SK-N-SH (cell line): ENCODE measurements around the gene CEP55. TPM values are rescaled to one million over a fixed set of nuclear protein-coding genes. Genes with fewer than 3 reads are reported as not detected.

Source experiments
- CTCF ChIA-PET: fragments of 300-600, 350-600 bp; formaldehyde crosslinking; extraction: SDS; loops from one replicate; lab custom pipeline; 2021; lab: Yijun Ruan, JAX
- POLR2A ChIA-PET: fragments of 350-600 bp; sonication (Branson Sonifier 250); formaldehyde crosslinking; extraction: SDS; loops from one replicate; lab custom pipeline; 2020; ENCODE audit warnings: antibody characterized with exemption, inconsistent platforms; lab: Yijun Ruan, JAX
- DNase-seq: peaks from one replicate; pipeline ENCODE4 v3.0.0; 2012
- H2AFZ ChIP-seq: fragments of 200-600 bp; sonication (generic); 2 replicates; pipeline ENCODE4 v1.8.1; 2016; ENCODE audit warnings: antibody characterized with exemption, mild to moderate bottlenecking, low read depth
- H3F3A ChIP-seq: fragments of 200-600 bp; sonication (generic); replicated peaks from 2 replicates; pipeline ENCODE3; 2016; ENCODE audit warnings: antibody characterized with exemption, mild to moderate bottlenecking; ENCODE audit not compliant: insufficient read depth
- H3K27ac ChIP-seq, 2 experiments: fragments of 200-500 bp in 1 of 2; fragments of 200-600 bp in 1 of 2; sonication (Bioruptor generic) in 1 of 2; sonication (generic), shearing (Covaris generic) in 1 of 2; 2 replicates each; pipeline versions ENCODE4 v1.5.1 to v1.6.1; 2014 to 2016; ENCODE audit warnings: low read depth in 2 of 2, inconsistent platforms in 1 of 2, low read length in 1 of 2, mild to moderate bottlenecking in 1 of 2, mixed read lengths in 1 of 2
- H3K27me3 ChIP-seq: fragments of 200-600 bp; sonication (generic), shearing (Covaris generic); 2 replicates; pipeline ENCODE4 v1.6.1; 2016; ENCODE audit warnings: mixed run types; ENCODE audit not compliant: insufficient read depth
- H3K36me3 ChIP-seq, 2 experiments: fragments of 200-500 bp in 1 of 2; fragments of 200-600 bp in 1 of 2; sonication (Bioruptor generic) in 1 of 2; sonication (generic) in 1 of 2; replicated peaks in 1 of 2; 2 replicates each; pipeline versions ENCODE3 to v1.5.1; 2014 to 2016; ENCODE audit warnings: low read length in 1 of 2, mild to moderate bottlenecking in 1 of 2; ENCODE audit not compliant: insufficient read depth in 2 of 2, control insufficient read depth in 1 of 2
- H3K4me1 ChIP-seq, 2 experiments: fragments of 200-500 bp in 1 of 2; fragments of 200-600 bp in 1 of 2; sonication (Bioruptor generic) in 1 of 2; sonication (generic), shearing (Covaris generic) in 1 of 2; 2 replicates each; pipeline versions ENCODE4 v1.5.1 to v1.6.1; 2014 to 2016; ENCODE audit warnings: low read depth in 1 of 2, low read length in 1 of 2, mixed run types in 1 of 2; ENCODE audit not compliant: insufficient read depth in 2 of 2, control insufficient read depth in 1 of 2
- H3K4me2 ChIP-seq: fragments of 200-600 bp; sonication (generic), shearing (Covaris generic); 2 replicates; pipeline ENCODE4 v1.6.1; 2017; ENCODE audit warnings: mixed run types
- H3K4me3 ChIP-seq, 2 experiments: fragments of 200-500 bp in 1 of 2; fragments of 200-600 bp in 1 of 2; sonication (Bioruptor generic) in 1 of 2; sonication (generic), shearing (Covaris generic) in 1 of 2; 2 replicates each; pipeline versions ENCODE4 v1.5.1 to v1.8.1; 2014 to 2016; ENCODE audit warnings: low read depth in 2 of 2, inconsistent platforms in 1 of 2, low read length in 1 of 2, mild to moderate bottlenecking in 1 of 2, mixed read lengths in 1 of 2, moderate library complexity in 1 of 2
- H3K79me2 ChIP-seq: fragments of 200-600 bp; sonication (generic); 2 replicates; pipeline ENCODE4 v1.8.1; 2017; ENCODE audit warnings: mild to moderate bottlenecking; ENCODE audit not compliant: insufficient read depth
- H3K9ac ChIP-seq: fragments of 200-600 bp; sonication (generic); 2 replicates; pipeline ENCODE4 v1.6.1; 2017; ENCODE audit warnings: mixed run types
- H3K9me2 ChIP-seq: fragments of 200-600 bp; sonication (generic); 2 replicates; pipeline ENCODE4 v1.6.1; 2017; ENCODE audit warnings: mixed run types
- H3K9me3 ChIP-seq: fragments of 200-600 bp; sonication (generic); 2 replicates; pipeline ENCODE4 v1.6.1; 2017; ENCODE audit warnings: mixed run types, mild to moderate bottlenecking, moderate library complexity
- H4K20me1 ChIP-seq: fragments of 200-600 bp; sonication (generic); 2 replicates; pipeline ENCODE4 v1.6.1; 2017; ENCODE audit warnings: mild to moderate bottlenecking, mixed run types; ENCODE audit not compliant: insufficient read depth
- ELF1 ChIP-seq: IDR thresholded peaks from 2 replicates; pipeline ENCODE4 v1.4.0; 2012
- EZH2phosphoT487 ChIP-seq: fragments of 200-600 bp; sonication (generic); IDR thresholded peaks from 2 replicates; pipeline ENCODE4 v1.6.1; 2017; ENCODE audit warnings: low read depth, mixed run types, mild to moderate bottlenecking, antibody characterized with exemption, moderate library complexity, borderline replicate concordance
- FOSL2 ChIP-seq: IDR thresholded peaks from 2 replicates; pipeline ENCODE4 v1.4.0; 2012; ENCODE audit warnings: low read depth, mild to moderate bottlenecking, moderate library complexity, borderline replicate concordance
- FOXM1 ChIP-seq: IDR thresholded peaks from 2 replicates; pipeline ENCODE4 v1.4.0; 2012; ENCODE audit warnings: low read depth, mild to moderate bottlenecking
- GATA2 ChIP-seq: sonication (generic); formaldehyde crosslinking; IDR thresholded peaks from 2 replicates; pipeline ENCODE4 v1.5.0; 2020; ENCODE audit warnings: mild to moderate bottlenecking, missing genetic modification reagents
- JUND ChIP-seq: IDR thresholded peaks from 2 replicates; pipeline ENCODE4 v1.4.0; 2012
- MAX ChIP-seq: IDR thresholded peaks from 2 replicates; pipeline ENCODE4 v1.4.0; 2012; ENCODE audit warnings: low read depth
- MEF2A ChIP-seq: IDR thresholded peaks from 2 replicates; pipeline ENCODE4 v1.4.0; 2012; ENCODE audit warnings: low read depth, borderline replicate concordance
- MXI1 ChIP-seq: IDR thresholded peaks from 2 replicates; pipeline ENCODE4 v1.6.1; 2012; ENCODE audit warnings: mild to moderate bottlenecking, low read depth, low read length, improper control_type of control experiment
- RCOR1 ChIP-seq: fragments of 150-350 bp; IDR thresholded peaks from 2 replicates; pipeline ENCODE4 v1.6.1; 2017; ENCODE audit warnings: antibody characterized with exemption, low read length
- RFX5 ChIP-seq: IDR thresholded peaks from 2 replicates; pipeline ENCODE4 v1.6.1; 2012; ENCODE audit warnings: mild to moderate bottlenecking, improper control_type of control experiment, low read length
- RXRA ChIP-seq: IDR thresholded peaks from 2 replicates; pipeline ENCODE4 v1.4.0; 2012; ENCODE audit warnings: low read depth, mild to moderate bottlenecking, borderline replicate concordance
- SIN3A ChIP-seq: IDR thresholded peaks from 2 replicates; pipeline ENCODE4 v1.6.1; 2012; ENCODE audit warnings: low read depth, mild to moderate bottlenecking, low read length, moderate library complexity, borderline replicate concordance
- SMC3 ChIP-seq: IDR thresholded peaks from 2 replicates; pipeline ENCODE4 v1.6.1; 2012; ENCODE audit warnings: low read depth, low read length, improper control_type of control experiment
- TAF1 ChIP-seq: IDR thresholded peaks from 2 replicates; pipeline ENCODE4 v1.6.1; 2012; ENCODE audit warnings: low read depth, mild to moderate bottlenecking, low read length, moderate library complexity, borderline replicate concordance
- TCF12 ChIP-seq: IDR thresholded peaks from 2 replicates; pipeline ENCODE4 v1.4.0; 2012
- YY1 ChIP-seq: IDR thresholded peaks from 2 replicates; pipeline ENCODE4 v1.4.0; 2012; ENCODE audit warnings: low read depth, mild to moderate bottlenecking
- ZBTB33 ChIP-seq: IDR thresholded peaks from 2 replicates; pipeline ENCODE4 v1.4.0; 2012; ENCODE audit warnings: low read depth, borderline replicate concordance
- WGBS: methylation state at CpG from one replicate; pipeline ENCODE4 v1.1.6; 2017; ENCODE audit warnings: low lambda C conversion rate; 5-methylcytosine and 5-hydroxymethylcytosine counted together
- polyA plus RNA-seq, 3 experiments: library from polyadenylated mRNA; depleted of rRNA; stranded (reverse); fragments of >200 nt; gene quantifications; 2 replicates each; pipeline ENCODE4 v1.2.3, GENCODE V29; 2012

CEP55 gene
- polyA plus RNA-seq, 1 of the 3 experiments (the other 2 are of a cell fraction) = 9.8 TPM

GRCh38 chr10:93565446-93565845 is 69.0 kb downstream of the CEP55 start:
- no peaks in the 10 kb centered on the region for H3K9me3 ChIP-seq
- H3K4me3 ChIP-seq = no peak overlapping the region
- no peaks in the 10 kb centered on the region for H3K9me2 ChIP-seq
- TF ChIP-seq GATA2 (CRISPR knock-in tag) = no peak
- no peak for TF ChIP-seq SMC3
- no peak for TF ChIP-seq FOSL2
- TF ChIP-seq SIN3A = no peak
- TF ChIP-seq FOXM1 = no peak
- no peak for TF ChIP-seq ZBTB33
- TF ChIP-seq RXRA = no peak
- no peak for TF ChIP-seq MAX
- TF ChIP-seq TCF12 = no peak
- TF ChIP-seq EZH2phosphoT487 = no peak
- no peak for TF ChIP-seq RCOR1
- no peak for TF ChIP-seq YY1
- TF ChIP-seq JUND = no peak
- TF ChIP-seq ELF1 = no peak
- no peak for TF ChIP-seq RFX5
- TF ChIP-seq TAF1 = no peak
- no peak for TF ChIP-seq MEF2A
- TF ChIP-seq MXI1 = no peak
- no peaks in the 10 kb centered on the region for H3K36me3 ChIP-seq
- POLR2A ChIA-PET = no interaction called here
- no peak for DNase-seq
- CTCF ChIA-PET = interaction anchor here (0.7 to 1.8 kb wide), 2 partner anchors 11 to 24 kb away, joined by 3 to 12 read pairs; no protein-coding TSS in a partner anchor
- no peak overlapping the region for H2AFZ ChIP-seq
- no peaks in the 10 kb centered on the region; a peak in 1 of 4 replicates for H3K4me1 ChIP-seq
- H3K9ac ChIP-seq = no peak overlapping the region
- 19% methylated on average over 3 of the region's 3 CpGs for WGBS
- H3K27ac ChIP-seq = no peak overlapping the region
- no peaks in the 10 kb centered on the region for H4K20me1 ChIP-seq
- no peak overlapping the region for H3K4me2 ChIP-seq
- H3K79me2 ChIP-seq = no peaks in the 10 kb centered on the region
- no peaks in the 10 kb centered on the region for H3F3A ChIP-seq
- peaks cover 43% of the 10 kb centered on the region; the same call in 1 of the 2 replicates for H3K27me3 ChIP-seq
